GM12878 (cell line): ENCODE data around the gene NAA10. TPM values are rescaled to one million over a fixed set of nuclear protein-coding genes. Genes with fewer than 3 reads are reported as not detected.
A peak's percentile ranks its signal among the peaks of the same experiment; 100 is the strongest.

Experiments
- ATAC-seq: fragments of 200-7000 bp; cut with Tn5 transposase; 3 replicates; pipeline ENCODE4 v1.9.1; 2020; ENCODE audit warnings: mild to moderate bottlenecking, moderate library complexity
- BruUV-seq: library from RNA; stranded (reverse); fragments of 400-500 nt; replicated peaks from 2 replicates; lab custom pipeline; 2021; lab: Mats Ljungman, UMichigan
- CTCF ChIA-PET: fragments of 300-600 bp; sonication (Branson Sonifier 250); formaldehyde crosslinking; extraction: SDS; loops from one replicate; lab custom pipeline; 2021; ENCODE audit warnings: inconsistent platforms; lab: Yijun Ruan, JAX
- POLR2A ChIA-PET: fragments of 350-600 bp; formaldehyde crosslinking; extraction: SDS; loops from one replicate; lab custom pipeline; 2021; ENCODE audit warnings: inconsistent platforms; lab: Charles Lee
- RAD21 ChIA-PET: fragments of 300-600 bp; sonication (Branson Sonifier 250); formaldehyde crosslinking; loops from one replicate; lab custom pipeline; 2023; ENCODE audit warnings: antibody characterized with exemption; ENCODE audit not compliant: unreplicated experiment; lab: Charles Lee
- SMC1A ChIA-PET: fragments of 300-600 bp; sonication (Branson Sonifier 250); formaldehyde crosslinking; loops from one replicate; lab custom pipeline; 2023; ENCODE audit not compliant: unreplicated experiment, uncharacterized antibody; lab: Charles Lee
- DNase-seq: peaks from one replicate; pipeline ENCODE4 v3.0.0-alpha.2; 2011; ENCODE audit warnings: low read depth, low spot score
- FAIRE-seq: peaks from 3 replicates; lab custom pipeline; 2011; peaks lifted over from hg19 to GRCh38; lab: Jason Lieb, UNC
- H2AFZ ChIP-seq: 2 replicates; pipeline ENCODE4 v1.6.0; 2011; ENCODE audit warnings: low read depth, low read length, control low read depth; ENCODE audit not compliant: control insufficient read depth
- H3K27ac ChIP-seq: 2 replicates; pipeline ENCODE4 v1.5.1; 2011; ENCODE audit warnings: control low read depth; ENCODE audit not compliant: control insufficient read depth, insufficient read depth
- H3K27me3 ChIP-seq, 2 experiments: replicated peaks in 1 of 2; 2 replicates each; pipeline versions ENCODE4 v1.6.0 to v1.6.1; 2011; ENCODE audit warnings: low read length in 1 of 2; ENCODE audit not compliant: control insufficient read depth in 2 of 2, insufficient read depth in 2 of 2
- H3K36me3 ChIP-seq, 2 experiments: 2 replicates each; pipeline ENCODE4 v1.5.1; 2011; ENCODE audit warnings: low read length in 1 of 2; ENCODE audit not compliant: control insufficient read depth in 2 of 2, insufficient read depth in 2 of 2
- H3K4me1 ChIP-seq: 2 replicates; pipeline ENCODE4 v1.6.1; 2011; ENCODE audit warnings: mild to moderate bottlenecking, low read length, moderate library complexity, mixed read lengths; ENCODE audit not compliant: control insufficient read depth, insufficient read depth
- H3K4me2 ChIP-seq: 2 replicates; pipeline ENCODE4 v1.6.0; 2011; ENCODE audit warnings: control low read depth; ENCODE audit not compliant: control insufficient read depth, insufficient read depth
- H3K4me3 ChIP-seq: fragments of 200-600 bp; sonication (generic); 2 replicates; pipeline ENCODE4 v1.5.1; 2016
- H3K79me2 ChIP-seq: 2 replicates; pipeline ENCODE4 v1.6.0; 2011; ENCODE audit warnings: low read length; ENCODE audit not compliant: control insufficient read depth, insufficient read depth
- H3K9ac ChIP-seq: 2 replicates; pipeline ENCODE4 v1.8.0; 2011; ENCODE audit warnings: low read length, control low read depth, mixed read lengths; ENCODE audit not compliant: control insufficient read depth, insufficient read depth
- H3K9me3 ChIP-seq: replicated peaks from 3 replicates; pipeline ENCODE4 v1.5.1; 2011; ENCODE audit warnings: mild to moderate bottlenecking, low read length; ENCODE audit not compliant: control insufficient read depth, insufficient read depth
- H4K20me1 ChIP-seq: 2 replicates; pipeline ENCODE4 v1.6.0; 2011; ENCODE audit not compliant: control insufficient read depth, insufficient read depth
- CREM ChIP-seq: IDR thresholded peaks from 2 replicates; pipeline ENCODE4 v1.6.1; 2014; ENCODE audit warnings: antibody characterized with exemption, low read depth
- ETV6 ChIP-seq, 2 experiments: fragments of 450-650 bp in 1 of 2; IDR thresholded peaks in 1 of 2; conservative IDR thresholded peaks in 1 of 2; 2 replicates each; pipeline ENCODE4 v1.6.1; 2014; ENCODE audit warnings: antibody characterized with exemption in 1 of 2, borderline replicate concordance in 1 of 2, low read depth in 1 of 2, mild to moderate bottlenecking in 1 of 2, moderate library complexity in 1 of 2
- FOXM1 ChIP-seq: IDR thresholded peaks from 2 replicates; pipeline ENCODE4 v1.6.1; 2012; ENCODE audit warnings: low read depth, mild to moderate bottlenecking, inconsistent platforms, low read length, moderate library complexity
- GATAD2B ChIP-seq: fragments of 450-650 bp; conservative IDR thresholded peaks from 2 replicates; pipeline ENCODE4 v1.6.1; 2017; ENCODE audit warnings: low read depth, mild to moderate bottlenecking, moderate library complexity
- KDM1A ChIP-seq: fragments of 200-600 bp; sonication (generic); IDR thresholded peaks from 2 replicates; pipeline ENCODE4 v1.6.1; 2016; ENCODE audit warnings: borderline replicate concordance
- SRF ChIP-seq, 2 experiments: IDR thresholded peaks; 2 replicates each; pipeline ENCODE4 v1.6.1; 2011; ENCODE audit warnings: low read depth in 2 of 2, low read length in 2 of 2, mild to moderate bottlenecking in 1 of 2, moderate library complexity in 1 of 2
- SUZ12 ChIP-seq: fragments of 200-600 bp; sonication (generic); IDR thresholded peaks from one replicate; pipeline ENCODE4 v1.6.1; 2018; ENCODE audit warnings: antibody characterized with exemption, mild to moderate bottlenecking; ENCODE audit not compliant: unreplicated experiment
- WGBS: methylation state at CpG from one replicate; pipeline ENCODE4 v1.1.6; 2016; ENCODE audit warnings: low lambda C conversion rate; ENCODE audit not compliant: insufficient replicate concordance, insufficient coverage; ENCODE audit errors: missing lambda C conversion rate; 5-methylcytosine and 5-hydroxymethylcytosine counted together
- in situ Hi-C: fragments of 300-500 bp; cut with MboI; formaldehyde crosslinking; loops from 9 replicates; pipeline ENCODE4 v1.14.3; 2018; ENCODE audit warnings: mixed read lengths
- intact Hi-C: fragments of 100-400 bp; cut with micrococcal nuclease; formaldehyde crosslinking; loops from one replicate; pipeline ENCODE4 v1.14.2; 2022; ENCODE audit not compliant: unreplicated experiment
- polyA plus RNA-seq, 11 experiments: library from polyadenylated mRNA; depleted of rRNA in 4 of 11; unstranded in 6 of 11; stranded (reverse) in 5 of 11; fragments of >200 nt; fragmentation: Nextera tagmentation in 4 of 11; fragmentation: Illumina TruSeq in 1 of 11; extraction: Ambion mirVana in 4 of 11; extraction: Trizol in 1 of 11; gene quantifications; 1 replicate in 1 of 11; 2 replicates in 10 of 11; pipeline versions ENCODE4 v1.2.1 to v1.2.3, GENCODE V29; 2011 to 2016; ENCODE audit warnings: inconsistent platforms in 2 of 11, missing spikeins in 2 of 11, low read depth in 1 of 11
- total RNA-seq, 4 experiments: library from RNA; depleted of rRNA in 3 of 4; stranded (reverse); fragments of >200 nt in 3 of 4; fragmentation: Illumina TruSeq in 1 of 4; extraction: Trizol in 1 of 4; gene quantifications; 2 replicates each; pipeline versions ENCODE4 v1.2.1 to v1.2.3, GENCODE V29; 2013 to 2021
- TF ChIP-seq, protein P1 (sequence below): fragments of 450-650 bp; IDR thresholded peaks from 2 replicates; pipeline ENCODE4 v1.6.1; 2017; ENCODE audit warnings: borderline replicate concordance

Gene NAA10
- total and polyA plus RNA-seq, 10 of the 15 experiments (the other 5 are each of a cell fraction or from before 2014, with no cell fraction given) = 7.9 to 212 (median 98.9) TPM

DNA sequence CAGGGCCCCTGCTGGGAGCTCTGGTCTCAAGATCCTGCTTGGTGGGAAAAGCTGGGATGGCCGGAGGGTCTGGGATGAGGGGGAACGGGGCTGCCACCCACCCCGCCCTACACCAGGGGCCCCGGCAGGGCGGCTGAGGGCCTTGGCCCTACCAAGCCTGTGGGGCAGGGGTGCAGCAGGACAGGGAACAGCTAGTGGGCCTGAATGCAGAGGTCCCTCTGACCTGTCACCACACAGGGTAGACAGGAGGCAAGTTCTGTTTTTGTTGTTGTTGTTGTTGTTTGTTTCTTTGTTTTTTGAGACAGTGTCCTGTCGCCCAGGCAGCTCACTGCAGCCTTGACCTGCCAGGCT lies 9.9 kb upstream of the NAA10 start:
- Histone ChIP-seq H3K4me2 (peak overlapping the region; percentile 68), H2AFZ (peak overlapping the region; percentile 60), H3K27me3 (no peaks in the 10 kb centered on the region), H3K9ac (no peak overlapping the region; the same call in 1 of the 2 replicates), H3K36me3 (peaks cover 0 to 10% of the 10 kb centered on the region in 2 experiments; a peak in 3 of 4 replicates), H3K4me3 (peak overlapping the region; percentile 47; the same call in 1 of the 2 replicates), H3K79me2 (no peaks in the 10 kb centered on the region), H3K27ac (no peak overlapping the region), H4K20me1 (no peaks in the 10 kb centered on the region), H3K9me3 (no peaks in the 10 kb centered on the region), H3K4me1 (no peaks in the 10 kb centered on the region)
- no peak for DNase-seq
- RAD21 ChIA-PET = interaction anchor here (0.7 to 4.6 kb wide), 4 partner anchors 16 to 68 kb away, joined by 3 to 59 read pairs (median 3); partner anchors contain the start of gene ARHGAP4
- POLR2A ChIA-PET = interaction anchor here (0.6 to 2.0 kb wide), 6 partner anchors 16 to 104 kb away, joined by 3 to 9 read pairs (median 4); partner anchors contain the start of gene ARHGAP4
- CTCF ChIA-PET = interaction anchor here (0.9 to 8.7 kb wide), 4 partner anchors 19 to 105 kb away, joined by 3 to 172 read pairs (median 22); partner anchors contain the start of gene ARHGAP4
- peak; percentile 22 for ATAC-seq
- TF ChIP-seq, protein P1, sequence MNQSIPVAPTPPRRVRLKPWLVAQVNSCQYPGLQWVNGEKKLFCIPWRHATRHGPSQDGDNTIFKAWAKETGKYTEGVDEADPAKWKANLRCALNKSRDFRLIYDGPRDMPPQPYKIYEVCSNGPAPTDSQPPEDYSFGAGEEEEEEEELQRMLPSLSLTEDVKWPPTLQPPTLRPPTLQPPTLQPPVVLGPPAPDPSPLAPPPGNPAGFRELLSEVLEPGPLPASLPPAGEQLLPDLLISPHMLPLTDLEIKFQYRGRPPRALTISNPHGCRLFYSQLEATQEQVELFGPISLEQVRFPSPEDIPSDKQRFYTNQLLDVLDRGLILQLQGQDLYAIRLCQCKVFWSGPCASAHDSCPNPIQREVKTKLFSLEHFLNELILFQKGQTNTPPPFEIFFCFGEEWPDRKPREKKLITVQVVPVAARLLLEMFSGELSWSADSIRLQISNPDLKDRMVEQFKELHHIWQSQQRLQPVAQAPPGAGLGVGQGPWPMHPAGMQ = no peak
- TF ChIP-seq KDM1A (no peak), SUZ12 (no peak), SRF (IDR thresholded peaks at IDR 0.05; ENCODE audit: low read depth in 2 of 2, low read length in 2 of 2) (no peak), CREM (no peak), FOXM1 (no peak), GATAD2B (no peak), ETV6 (conservative IDR thresholded peaks at IDR 0.05 in 1 of 2, IDR thresholded peaks at IDR 0.05 in 1 of 2; ENCODE audit: borderline replicate concordance in 1 of 2, low read depth in 1 of 2) (no peak)
- no peak for FAIRE-seq
- in situ Hi-C loops = no loop called here
- intact Hi-C loops = loop anchor here (5.0 kb wide), 1 partner anchor 987 kb away; no protein-coding TSS in a partner anchor
- no TSS peak for BruUV-seq
- WGBS = 51% methylated on average over 6 of the region's 6 CpGs
- SMC1A ChIA-PET = interaction anchor here (0.9 to 6.5 kb wide), 3 partner anchors 20 to 36 kb away, joined by 3 to 61 read pairs (median 4); partner anchors contain the start of gene ARHGAP4
